Sciatic nerve (tissue), 2 donors: ENCODE measurements around the gene HLTF. TPM values are rescaled to one million over a fixed set of nuclear protein-coding genes. Genes with fewer than 3 reads are reported as not detected.
A peak's percentile ranks its signal among the peaks of the same experiment; 100 is the strongest.
"Not testable (repeated sequence)": the region's sequence is repeated elsewhere in the genome, so short reads cannot be mapped to it uniquely, and the experiment has no call there.

Experiments
- ATAC-seq: fragments of 200-7000 bp; cut with Tn5 transposase; one replicate; pipeline ENCODE4 v1.9.1; 2020; ENCODE audit warnings: mild to moderate bottlenecking, moderate library complexity
- DNase-seq: peaks from one replicate; pipeline ENCODE4 v3.0.0-alpha.2; 2020; ENCODE audit warnings: low spot score
- intact Hi-C: fragments of 100-400 bp; cut with DNase I; formaldehyde crosslinking; loops from one replicate; pipeline ENCODE4 v1.14.2; 2022
- total RNA-seq: library from RNA; stranded (reverse); fragmentation: NEBNext Ultra II Directional; extraction: Animal tissue kit (Norgen Biotek cat#: 25700); gene quantifications from one replicate; pipeline ENCODE4 v1.2.1, GENCODE V29; 2021
- donor health status: DM: no; HTN: no; CAD: no.
- donor health status: DM: no; HTN: no; CAD: no.

HLTF gene
- total RNA-seq, 1 donor from 2014 or later = 33.6 TPM

DNA sequence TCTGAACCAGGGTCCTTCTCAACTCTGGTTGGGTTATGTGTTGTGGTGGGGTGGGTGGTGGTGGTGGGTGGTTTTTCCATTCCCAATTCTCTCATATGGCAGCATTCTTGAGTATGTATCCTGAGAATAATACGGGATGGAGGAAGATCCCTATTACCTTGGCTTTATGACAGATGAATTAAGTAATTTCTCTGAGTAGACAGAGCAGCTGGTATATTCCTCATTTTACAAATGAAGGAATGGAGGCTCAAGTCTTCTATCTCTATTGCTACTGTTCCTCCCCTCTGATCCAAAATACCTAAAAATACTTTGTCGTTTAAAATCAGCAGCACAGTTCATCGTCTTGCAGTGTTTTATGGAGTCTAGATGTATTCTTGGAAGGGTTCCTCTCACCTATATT lies 84.6 kb downstream of the HLTF start:
- ATAC-seq = no peak

DNA sequence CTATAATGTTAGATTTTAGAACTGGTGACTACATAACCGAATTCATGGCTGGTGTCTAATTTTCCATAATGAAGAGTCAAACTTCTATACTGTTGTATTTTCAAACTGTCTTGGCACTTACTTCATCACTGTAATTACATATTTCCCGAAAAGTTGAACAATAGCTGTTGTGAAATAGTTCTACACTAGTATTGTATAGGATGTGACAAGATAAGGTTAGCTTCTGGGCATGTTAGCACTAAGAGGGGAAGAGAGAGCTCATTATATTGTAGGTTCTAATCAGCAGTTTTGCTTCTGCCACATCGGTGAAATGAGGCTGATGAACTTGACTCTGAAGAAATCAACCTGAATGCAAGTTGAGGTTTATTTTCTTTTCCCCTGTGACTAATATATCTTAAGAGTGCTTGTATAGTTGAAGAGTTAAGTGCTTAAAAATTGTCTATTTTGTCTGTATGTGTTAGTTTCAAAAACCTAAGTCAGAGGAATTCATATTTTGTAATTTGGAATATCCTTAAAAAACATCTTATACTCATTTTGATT lies 86.1 kb downstream of the HLTF start:
- no peak for DNase-seq
- no peak for ATAC-seq
- intact Hi-C loops = no loop called here

More for the DNA sequence above, 84.6 kb downstream of the HLTF start:
- DNase-seq = no peak
- intact Hi-C loops = no loop called here

DNA sequence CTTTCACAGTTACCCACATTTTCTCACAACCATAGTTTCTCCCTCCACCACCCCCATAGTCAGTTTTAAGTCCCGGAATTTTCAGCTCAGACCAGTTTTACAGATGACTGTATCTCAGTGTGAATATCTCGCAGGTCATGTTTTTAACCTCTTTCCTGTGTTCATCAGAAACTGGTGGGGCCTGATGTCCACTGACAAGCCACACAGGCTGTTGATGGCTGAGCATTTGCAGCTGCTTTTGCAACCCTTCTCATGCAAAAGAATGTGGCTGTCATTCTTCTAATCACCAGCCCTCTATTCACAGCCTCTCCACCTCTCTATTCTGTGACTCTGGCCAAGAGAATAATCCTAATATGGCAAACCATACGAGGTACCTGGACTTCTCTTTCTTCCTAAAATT lies 86.5 kb downstream of the HLTF start:
- no peak for ATAC-seq
- intact Hi-C loops = no loop called here
- no peak for DNase-seq

DNA sequence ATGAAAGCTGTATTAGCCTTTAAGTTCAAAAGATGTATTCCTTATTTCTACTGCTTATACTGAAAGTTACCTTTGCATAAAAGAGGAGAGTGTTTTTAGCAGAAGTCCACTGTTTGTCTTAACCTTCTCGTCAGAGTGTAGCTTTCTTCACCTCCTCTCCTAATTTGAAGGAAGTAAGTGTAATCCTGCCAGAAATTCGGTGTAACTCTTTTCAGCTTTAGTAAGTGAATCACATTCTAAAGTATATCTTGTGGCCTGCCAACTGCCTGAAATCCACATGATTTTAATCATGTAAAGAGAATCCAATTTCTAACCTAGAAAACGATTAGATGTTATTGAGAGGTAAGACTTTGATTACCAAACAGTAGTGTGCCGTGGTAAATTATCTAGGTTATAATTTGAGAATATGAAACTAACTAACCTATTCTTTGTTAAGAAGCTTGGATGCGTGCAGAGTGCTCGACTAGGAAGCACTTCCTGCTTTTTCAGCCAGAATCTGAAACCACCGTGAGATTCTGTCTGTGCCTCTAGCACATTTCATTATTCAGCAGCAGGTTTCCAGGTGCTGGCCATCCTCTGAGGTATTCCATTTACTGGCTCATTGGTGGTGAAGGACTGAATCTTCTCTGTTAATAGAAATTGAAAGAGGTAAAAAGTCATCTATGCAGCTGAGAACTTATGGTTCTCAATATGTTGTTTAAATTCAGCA lies 87.5 kb downstream of the HLTF start:
- intact Hi-C loops = no loop called here
- DNase-seq = no peak
- ATAC-seq = no peak

DNA sequence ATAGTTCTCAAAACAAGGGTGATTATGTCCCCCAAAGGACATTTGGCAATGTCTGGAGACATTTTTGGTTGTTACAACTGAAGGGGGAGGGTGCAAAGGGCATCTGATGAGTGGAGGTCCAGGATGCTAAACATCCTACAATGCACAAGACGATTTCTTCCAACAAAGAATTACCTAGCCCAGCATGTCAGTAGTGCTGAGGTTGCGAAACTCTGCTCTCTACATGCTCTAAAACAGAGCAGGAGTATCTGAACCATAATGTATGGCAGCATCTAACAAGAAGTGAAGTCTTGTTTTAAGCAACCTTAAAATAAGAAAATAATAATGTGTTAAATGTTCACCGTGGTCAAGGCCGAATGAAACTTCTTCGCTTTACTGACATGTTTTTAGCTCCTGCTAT lies 88.0 kb downstream of the HLTF start:
- ATAC-seq (no peak), DNase-seq (no peak)
- intact Hi-C loops = no loop called here

DNA sequence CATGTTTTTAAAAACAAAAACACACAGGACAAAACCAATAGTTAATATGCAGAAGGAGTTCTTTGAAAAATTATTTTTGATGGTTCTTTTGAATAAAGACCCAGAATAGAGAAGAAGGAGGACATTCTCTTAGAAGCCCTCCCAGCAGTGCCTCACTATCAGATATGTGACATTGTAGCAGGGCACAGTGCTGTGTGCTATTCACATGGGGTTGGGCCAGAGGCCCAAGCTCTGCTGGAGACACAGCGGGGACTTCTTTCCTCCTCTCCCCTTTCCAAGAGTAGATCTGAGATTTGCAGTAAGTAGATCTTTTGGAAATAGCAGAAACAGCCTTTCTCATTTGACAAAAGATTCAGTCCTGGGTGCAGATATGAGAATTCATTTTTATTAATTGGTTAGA lies 88.7 kb downstream of the HLTF start:
- intact Hi-C loops = no loop called here

DNA sequence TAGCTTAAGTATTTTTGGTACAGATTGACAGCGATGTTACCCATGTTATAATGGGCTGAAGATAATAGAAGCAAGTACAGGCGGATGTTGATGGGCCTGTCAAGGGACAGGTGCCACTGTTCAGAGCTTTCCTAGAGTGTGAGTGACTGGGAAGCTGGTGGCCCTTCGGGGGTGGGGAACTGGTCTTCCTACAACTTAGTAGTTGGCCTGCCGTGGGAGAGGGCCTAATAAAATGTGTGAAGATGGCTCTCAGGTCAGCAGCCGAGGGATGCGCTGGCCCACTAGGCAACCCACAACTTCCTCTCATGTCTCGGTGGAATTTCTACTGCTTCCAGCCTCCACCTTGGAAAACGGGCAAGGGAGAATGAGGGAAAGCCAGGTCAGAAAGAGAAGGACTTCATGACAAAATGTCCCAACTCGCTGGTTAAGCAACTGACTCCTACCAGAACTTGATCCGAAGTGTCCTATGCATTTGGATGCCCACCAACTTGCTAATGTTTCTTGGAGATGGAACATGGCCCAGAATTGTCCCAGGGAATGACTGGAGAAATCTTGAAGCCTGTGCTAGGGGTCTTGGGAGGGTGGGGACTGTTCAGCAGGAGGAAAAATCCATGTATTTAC lies 93.6 kb downstream of the HLTF start:
- intact Hi-C loops = no loop called here
- DNase-seq (no peak), ATAC-seq (no peak)

More for the DNA sequence above, 88.7 kb downstream of the HLTF start:
- DNase-seq = no peak
- ATAC-seq = no peak

DNA sequence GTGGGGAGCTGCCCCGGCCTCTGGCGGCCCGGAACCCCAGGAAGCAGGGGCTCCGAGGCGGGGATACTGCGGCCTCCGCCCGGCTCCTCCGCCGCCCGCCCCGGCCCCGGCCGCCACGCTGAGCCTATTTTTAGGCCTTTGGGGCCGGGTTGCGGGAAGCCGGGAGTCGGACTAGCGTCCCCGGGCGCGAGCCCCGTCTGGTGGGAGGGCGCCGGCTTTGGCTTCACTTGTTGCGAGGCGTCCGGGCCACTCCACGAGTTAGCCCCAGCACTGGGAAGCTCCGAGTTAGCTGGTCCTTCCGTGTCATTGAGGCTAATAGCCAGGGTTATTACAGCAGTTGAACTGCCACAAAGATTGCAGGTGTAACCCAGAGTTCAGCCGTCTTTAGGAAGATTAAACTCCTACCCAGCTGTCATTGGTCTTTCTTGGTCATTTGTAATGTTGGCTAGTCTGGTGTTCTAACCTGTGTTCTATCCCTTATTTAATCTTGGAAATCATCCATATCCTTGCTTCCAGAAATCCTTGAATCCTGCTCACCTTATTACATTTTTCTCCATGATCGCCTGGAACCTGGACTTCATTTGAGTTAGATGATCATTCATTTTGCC lies 94.2 kb downstream of the HLTF start:
- intact Hi-C loops = no loop called here
- peak; percentile 31 for ATAC-seq
- DNase-seq = peak; percentile 65

DNA sequence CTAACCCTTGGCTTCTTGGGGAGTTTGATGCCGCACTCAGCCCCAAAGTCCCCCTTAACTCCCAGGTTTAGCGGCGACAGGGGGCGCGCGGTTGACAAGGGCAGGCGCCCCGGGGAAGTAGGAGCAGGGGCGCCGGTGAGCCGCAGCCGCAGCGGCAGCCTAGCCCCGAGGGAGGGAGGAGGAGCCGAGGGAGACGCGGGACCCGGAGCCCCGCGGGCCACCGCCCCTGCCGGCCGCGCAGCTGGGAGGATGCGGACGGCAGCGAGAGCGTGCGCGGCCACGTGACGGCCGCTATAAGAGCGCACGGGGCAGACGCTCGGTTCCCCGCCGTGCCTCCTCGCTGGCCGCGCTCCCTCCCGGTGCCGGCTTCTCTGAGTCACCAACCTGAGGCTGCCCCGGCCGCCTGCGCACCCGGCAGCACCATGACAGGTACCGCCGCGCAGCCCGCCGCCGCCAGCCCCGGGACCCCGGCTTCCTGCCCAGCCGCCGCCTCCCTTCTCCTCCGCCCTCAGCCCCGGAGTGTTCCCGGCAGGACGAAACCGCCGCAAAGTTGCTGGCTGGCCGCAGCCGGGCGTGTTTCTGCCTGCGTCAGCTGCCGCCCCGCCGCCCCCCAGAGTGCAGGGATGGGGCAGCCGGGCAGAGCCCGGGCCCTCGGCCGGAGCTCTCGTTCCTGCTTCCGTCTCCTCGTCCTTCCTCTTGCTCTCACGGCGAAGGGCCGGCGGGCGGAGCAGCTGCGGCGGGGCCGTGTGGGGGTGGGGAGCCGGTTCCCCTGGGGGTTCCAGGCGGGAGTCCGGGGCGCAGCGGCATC lies 94.9 kb downstream of the HLTF start, which contains the start of gene GYG1:
Gene GYG1 (plus strand): TSS at position 322 of the 808 bp plus-strand sequence. CDS start 101 bp downstream, at position 423.
- ATAC-seq (peak; percentile 91), DNase-seq (peak; percentile 85)
- intact Hi-C loops = no loop called here

DNA sequence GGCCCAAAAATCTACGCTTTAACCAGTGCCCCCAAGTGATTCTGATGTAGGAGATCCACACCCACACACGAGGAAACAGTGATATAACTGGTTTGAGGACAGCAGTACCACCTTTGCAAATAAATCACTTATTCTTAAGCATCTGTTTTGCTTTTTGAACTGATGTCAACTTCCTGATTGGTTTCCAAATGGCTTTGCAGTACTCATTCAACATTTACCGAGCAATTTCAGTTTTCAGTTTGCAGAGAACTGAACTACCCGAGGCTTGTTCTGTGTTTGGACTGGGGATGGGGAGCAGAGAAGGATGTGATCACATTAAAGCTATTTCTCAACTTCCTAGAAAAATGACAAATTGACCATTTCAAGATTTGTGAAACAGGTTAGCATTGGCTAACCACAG lies 96.1 kb downstream of the HLTF start:
- DNase-seq = no peak
- intact Hi-C loops = no loop called here
- peak; percentile 36 for ATAC-seq

DNA sequence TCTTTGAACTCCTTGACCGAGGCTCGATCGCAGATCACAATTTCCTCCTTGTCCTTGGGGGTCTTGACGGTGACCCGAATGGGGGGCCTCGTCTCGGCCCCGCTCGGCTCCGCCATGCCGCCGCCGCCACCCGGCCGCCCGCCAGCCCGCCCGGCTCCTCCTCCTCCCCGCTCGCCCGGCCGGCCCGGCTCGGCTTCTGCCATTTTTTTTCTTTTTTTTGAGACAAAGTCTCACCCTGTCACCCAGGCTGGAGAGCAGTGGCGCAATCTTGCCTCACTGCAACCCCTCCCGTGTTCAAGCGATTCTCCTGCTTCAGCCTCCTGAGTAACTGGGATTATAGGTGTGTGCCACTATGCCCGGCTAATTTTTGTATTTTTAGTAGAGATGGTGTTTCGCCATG lies 98.8 kb downstream of the HLTF start:
- ATAC-seq, intact Hi-C loops, DNase-seq: not testable (repeated sequence)

DNA sequence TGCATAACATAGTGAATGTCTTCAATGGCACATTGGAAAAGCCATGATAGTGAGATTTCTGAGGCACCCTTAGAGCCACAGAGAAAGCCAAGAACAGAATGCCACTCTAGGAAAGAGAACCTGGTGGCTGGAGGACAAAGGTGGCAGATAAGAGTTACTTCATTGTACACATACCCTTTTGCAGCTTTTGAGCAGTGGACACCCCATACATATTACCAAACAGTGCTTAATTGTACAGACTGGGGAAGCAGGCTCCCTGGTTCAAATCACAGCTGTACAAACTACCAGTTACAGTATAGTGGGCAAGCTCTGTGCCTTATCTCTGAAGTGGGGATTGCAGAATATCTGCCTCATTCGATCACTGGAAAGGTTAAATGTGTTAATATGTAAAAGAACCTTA lies 105.1 kb downstream of the HLTF start:
- DNase-seq (no peak), ATAC-seq (no peak)
- intact Hi-C loops = no loop called here

Other genes starting within 250 kb of the HLTF start
- 10.3 TPM for gene CPA3, start 221.2 kb downstream of the HLTF start, total RNA-seq
- gene GYG1, start 95.0 kb downstream of the HLTF start, total RNA-seq = 35.2 TPM
- 27.4 TPM for gene HPS3, start 43.1 kb upstream of the HLTF start, total RNA-seq
- 26.1 TPM for gene CP, start 135.3 kb upstream of the HLTF start, total RNA-seq
- gene TM4SF18, start 247.1 kb upstream of the HLTF start, total RNA-seq = 11.8 TPM